Measurements from ENCODE around the gene CLPTM1. TPM values are rescaled to one million over a fixed set of nuclear protein-coding genes. Genes with fewer than 3 reads are reported as not detected.
A peak's percentile ranks its signal among the peaks of the same experiment; 100 is the strongest.
"Not testable (repeated sequence)": the region's sequence is repeated elsewhere in the genome, so short reads cannot be mapped to it uniquely, and the experiment has no call there.

Gene CLPTM1
- polyA plus RNA-seq, 3 donors, result 14.7 to 84.3 (median 20.0) TPM

DNA sequence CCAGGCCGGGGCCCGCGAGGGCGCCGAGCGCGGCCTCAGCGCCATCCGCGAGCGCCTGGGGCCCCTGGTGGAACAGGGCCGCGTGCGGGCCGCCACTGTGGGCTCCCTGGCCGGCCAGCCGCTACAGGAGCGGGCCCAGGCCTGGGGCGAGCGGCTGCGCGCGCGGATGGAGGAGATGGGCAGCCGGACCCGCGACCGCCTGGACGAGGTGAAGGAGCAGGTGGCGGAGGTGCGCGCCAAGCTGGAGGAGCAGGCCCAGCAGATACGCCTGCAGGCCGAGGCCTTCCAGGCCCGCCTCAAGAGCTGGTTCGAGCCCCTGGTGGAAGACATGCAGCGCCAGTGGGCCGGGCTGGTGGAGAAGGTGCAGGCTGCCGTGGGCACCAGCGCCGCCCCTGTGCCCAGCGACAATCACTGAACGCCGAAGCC is 46.3 kb upstream of the CLPTM1 start:
- WGBS (ENCODE audit: insufficient coverage), result 97% methylated on average over 42 of the region's 44 CpGs
- Histone ChIP-seq H3K36me3 (replicated peaks in 1 of 2; ENCODE audit: control insufficient read depth in 1 of 2, insufficient read depth in 2 of 2, low read length in 2 of 2) (no peaks in the 10 kb centered on the region), H3K27ac (ENCODE audit: low read depth in 1 of 2, low read length in 2 of 2) (no peak overlapping the region), H3K79me2 (ENCODE audit: insufficient read depth, low read length) (no peaks in the 10 kb centered on the region), H3K4me2 (replicated peaks; ENCODE audit: extremely low read depth, low read length, poor library complexity, severe bottlenecking) (no peak overlapping the region), H3K4me1 (ENCODE audit: control insufficient read depth in 1 of 2, insufficient read depth in 2 of 2, low read length in 2 of 2) (peaks cover 22 to 30% of the 10 kb centered on the region in 2 donors), H3K9me3 (replicated peaks in 1 of 2; ENCODE audit: control insufficient read depth in 1 of 2, insufficient read depth in 1 of 2, low read length in 2 of 2) (no peaks in the 10 kb centered on the region), H3K27me3 (ENCODE audit: control insufficient read depth in 2 of 2, insufficient read depth in 2 of 2, low read length in 2 of 2) (peaks cover 5 to 26% of the 10 kb centered on the region in 2 donors), H2AFZ (ENCODE audit: insufficient read depth, low read depth, low read length, poor library complexity, severe bottlenecking) (no peak overlapping the region), H4K20me1 (ENCODE audit: insufficient read depth, low read length) (no peaks in the 10 kb centered on the region), H3K9ac (ENCODE audit: insufficient read depth, low read length, poor library complexity, severe bottlenecking) (no peak overlapping the region), H3K4me3 (replicated peaks in 1 of 3; ENCODE audit: low read depth in 2 of 3, low read length in 3 of 3) (no peak overlapping the region)
- Mint-ChIP-seq H3K4me1 (peaks cover 35% of the 10 kb centered on the region), H3K9me3 (peaks cover 0 to 9% (median 2%) of the 10 kb centered on the region in 7 donors), H3K27me3 (ENCODE audit: low read depth in 3 of 3) (peaks cover 29 to 38% (median 36%) of the 10 kb centered on the region in 3 donors), H3K4me3 (no peak overlapping the region), H3K36me3 (no peaks in the 10 kb centered on the region), H3K27ac (no peak overlapping the region)
- DNase-seq, result no peak
- TF ChIP-seq, protein P1, sequence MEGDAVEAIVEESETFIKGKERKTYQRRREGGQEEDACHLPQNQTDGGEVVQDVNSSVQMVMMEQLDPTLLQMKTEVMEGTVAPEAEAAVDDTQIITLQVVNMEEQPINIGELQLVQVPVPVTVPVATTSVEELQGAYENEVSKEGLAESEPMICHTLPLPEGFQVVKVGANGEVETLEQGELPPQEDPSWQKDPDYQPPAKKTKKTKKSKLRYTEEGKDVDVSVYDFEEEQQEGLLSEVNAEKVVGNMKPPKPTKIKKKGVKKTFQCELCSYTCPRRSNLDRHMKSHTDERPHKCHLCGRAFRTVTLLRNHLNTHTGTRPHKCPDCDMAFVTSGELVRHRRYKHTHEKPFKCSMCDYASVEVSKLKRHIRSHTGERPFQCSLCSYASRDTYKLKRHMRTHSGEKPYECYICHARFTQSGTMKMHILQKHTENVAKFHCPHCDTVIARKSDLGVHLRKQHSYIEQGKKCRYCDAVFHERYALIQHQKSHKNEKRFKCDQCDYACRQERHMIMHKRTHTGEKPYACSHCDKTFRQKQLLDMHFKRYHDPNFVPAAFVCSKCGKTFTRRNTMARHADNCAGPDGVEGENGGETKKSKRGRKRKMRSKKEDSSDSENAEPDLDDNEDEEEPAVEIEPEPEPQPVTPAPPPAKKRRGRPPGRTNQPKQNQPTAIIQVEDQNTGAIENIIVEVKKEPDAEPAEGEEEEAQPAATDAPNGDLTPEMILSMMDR (IDR thresholded peaks at IDR 0.05), result no peak
- intact Hi-C loops (cut with micrococcal nuclease), result no loop called here

DNA sequence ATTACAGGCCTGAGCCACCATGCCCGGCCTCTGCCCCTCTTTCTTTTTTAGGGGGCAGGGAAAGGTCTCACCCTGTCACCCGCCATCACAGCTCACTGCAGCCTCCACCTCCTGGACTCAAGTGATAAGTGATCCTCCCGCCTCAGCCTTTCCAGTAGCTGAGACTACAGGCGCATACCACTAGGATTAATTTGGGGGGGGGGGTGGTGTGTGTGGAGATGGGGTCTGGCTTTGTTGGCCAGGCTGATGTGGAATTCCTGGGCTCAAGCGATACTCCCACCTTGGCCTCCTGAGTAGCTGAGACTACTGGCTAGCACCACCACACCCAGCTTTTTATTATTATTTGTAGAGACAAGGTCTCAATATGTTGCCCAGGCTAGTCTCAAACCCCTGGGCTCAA is 45.4 kb upstream of the CLPTM1 start:
- peaks cover 5 to 19% of the 10 kb centered on the region in 2 donors for H3K27me3 ChIP-seq (ENCODE audit: control insufficient read depth in 2 of 2, insufficient read depth in 2 of 2, low read length in 2 of 2)
- no peak overlapping the region for H3K4me2 ChIP-seq (replicated peaks; ENCODE audit: extremely low read depth, low read length, poor library complexity, severe bottlenecking)
- no peaks in the 10 kb centered on the region for H3K9me3 ChIP-seq (replicated peaks in 1 of 2; ENCODE audit: control insufficient read depth in 1 of 2, insufficient read depth in 1 of 2, low read length in 2 of 2)
- TF ChIP-seq, protein P1 (IDR thresholded peaks at IDR 0.05), result no peak
- Mint-ChIP-seq H3K27ac (no peak overlapping the region), H3K27me3 (ENCODE audit: low read depth in 3 of 3) (peaks cover 24 to 33% (median 32%) of the 10 kb centered on the region in 3 donors), H3K4me1 (peaks cover 44% of the 10 kb centered on the region), H3K36me3 (no peaks in the 10 kb centered on the region), H3K4me3 (no peak overlapping the region), H3K9me3 (peaks cover 0 to 9% (median 2%) of the 10 kb centered on the region in 7 donors)
- no peaks in the 10 kb centered on the region for H3K36me3 ChIP-seq (replicated peaks in 1 of 2; ENCODE audit: control insufficient read depth in 1 of 2, insufficient read depth in 2 of 2, low read length in 2 of 2)
- no peak overlapping the region for H3K4me3 ChIP-seq (replicated peaks in 1 of 3; ENCODE audit: low read depth in 2 of 3, low read length in 3 of 3)
- H2AFZ ChIP-seq (ENCODE audit: insufficient read depth, low read depth, low read length, poor library complexity, severe bottlenecking), result no peak overlapping the region
- peaks cover 31 to 40% of the 10 kb centered on the region in 2 donors for H3K4me1 ChIP-seq (ENCODE audit: control insufficient read depth in 1 of 2, insufficient read depth in 2 of 2, low read length in 2 of 2)
- no peak for DNase-seq
- no peaks in the 10 kb centered on the region for H3K79me2 ChIP-seq (ENCODE audit: insufficient read depth, low read length)
- H3K9ac ChIP-seq (ENCODE audit: insufficient read depth, low read length, poor library complexity, severe bottlenecking), result no peak overlapping the region
- no peak overlapping the region for H3K27ac ChIP-seq (ENCODE audit: low read depth in 1 of 2, low read length in 2 of 2)
- intact Hi-C loops (cut with micrococcal nuclease), result no loop called here
- no peaks in the 10 kb centered on the region for H4K20me1 ChIP-seq (ENCODE audit: insufficient read depth, low read length)
- 100% methylated on average over 2 of the region's 5 CpGs for WGBS (ENCODE audit: insufficient coverage)

DNA sequence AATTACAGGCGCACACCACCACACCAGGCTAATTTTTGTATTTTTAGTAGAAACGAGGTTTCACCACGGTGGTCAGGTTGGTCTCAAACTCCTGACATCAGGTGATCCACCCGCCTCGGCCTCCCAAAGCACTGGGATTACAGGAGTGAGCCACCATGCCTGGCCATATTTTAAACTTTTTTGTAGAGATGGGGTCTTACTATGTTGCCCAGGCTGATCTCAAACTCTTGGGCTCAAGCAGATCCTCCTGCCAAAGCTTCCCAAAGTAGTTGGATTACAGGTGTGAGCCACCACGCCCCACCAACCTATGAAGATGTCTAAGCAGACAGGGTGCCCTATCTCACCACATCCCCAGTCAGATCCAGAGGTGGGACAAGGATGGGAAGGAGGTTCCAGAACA is 43.3 kb upstream of the CLPTM1 start:
- H3K9ac ChIP-seq (ENCODE audit: insufficient read depth, low read length, poor library complexity, severe bottlenecking); H3K79me2 ChIP-seq (ENCODE audit: insufficient read depth, low read length); DNase-seq; H3K36me3 ChIP-seq (replicated peaks in 1 of 2; ENCODE audit: control insufficient read depth in 1 of 2, insufficient read depth in 2 of 2, low read length in 2 of 2); H3K4me3 ChIP-seq (replicated peaks in 1 of 3; ENCODE audit: low read depth in 2 of 3, low read length in 3 of 3); H3K27ac ChIP-seq (ENCODE audit: low read depth in 1 of 2, low read length in 2 of 2); H2AFZ ChIP-seq (ENCODE audit: insufficient read depth, low read depth, low read length, poor library complexity, severe bottlenecking); H3K27ac Mint-ChIP-seq; H4K20me1 ChIP-seq (ENCODE audit: insufficient read depth, low read length); intact Hi-C loops (cut with micrococcal nuclease); H3K27me3 ChIP-seq (ENCODE audit: control insufficient read depth in 2 of 2, insufficient read depth in 2 of 2, low read length in 2 of 2); H3K9me3 Mint-ChIP-seq; H3K9me3 ChIP-seq (replicated peaks in 1 of 2; ENCODE audit: control insufficient read depth in 1 of 2, insufficient read depth in 1 of 2, low read length in 2 of 2); H3K4me2 ChIP-seq (replicated peaks; ENCODE audit: extremely low read depth, low read length, poor library complexity, severe bottlenecking); H3K36me3 Mint-ChIP-seq: not testable (repeated sequence)
- peaks cover 5 to 13% (median 12%) of the 10 kb centered on the region in 3 donors for H3K27me3 Mint-ChIP-seq (ENCODE audit: low read depth in 3 of 3)
- peak overlapping the region in 1 of 2 donors; percentile 4 for H3K4me3 Mint-ChIP-seq
- H3K4me1 ChIP-seq (ENCODE audit: control insufficient read depth in 1 of 2, insufficient read depth in 2 of 2, low read length in 2 of 2), result peaks cover 30 to 33% of the 10 kb centered on the region in 2 donors
- WGBS (ENCODE audit: insufficient coverage), result 96% methylated on average over 3 of the region's 6 CpGs
- peaks cover 35% of the 10 kb centered on the region for H3K4me1 Mint-ChIP-seq
